ENCODE results near the gene RWDD3.

Gene RWDD3

DNA sequence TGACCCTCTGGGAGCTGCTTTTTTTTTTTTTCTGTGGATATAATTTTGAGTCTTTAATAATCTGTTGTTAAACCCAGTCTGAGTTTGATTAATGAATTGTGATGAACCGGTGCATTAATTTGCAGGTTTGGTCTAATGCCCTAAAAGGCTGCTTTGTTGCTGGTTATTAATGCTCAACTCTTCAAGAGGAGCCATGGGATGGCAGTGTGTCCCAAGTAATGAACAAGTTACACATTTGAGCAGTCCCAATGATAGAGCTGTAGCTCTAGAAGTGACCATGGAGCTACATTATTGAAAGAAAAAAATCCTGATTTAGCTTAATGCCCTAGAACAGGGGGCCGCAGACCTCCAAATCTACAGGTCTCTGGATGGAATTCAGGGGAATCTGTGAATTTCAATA lies 53.1 kb downstream of the RWDD3 start:
- no peak for DNase-seq

DNA sequence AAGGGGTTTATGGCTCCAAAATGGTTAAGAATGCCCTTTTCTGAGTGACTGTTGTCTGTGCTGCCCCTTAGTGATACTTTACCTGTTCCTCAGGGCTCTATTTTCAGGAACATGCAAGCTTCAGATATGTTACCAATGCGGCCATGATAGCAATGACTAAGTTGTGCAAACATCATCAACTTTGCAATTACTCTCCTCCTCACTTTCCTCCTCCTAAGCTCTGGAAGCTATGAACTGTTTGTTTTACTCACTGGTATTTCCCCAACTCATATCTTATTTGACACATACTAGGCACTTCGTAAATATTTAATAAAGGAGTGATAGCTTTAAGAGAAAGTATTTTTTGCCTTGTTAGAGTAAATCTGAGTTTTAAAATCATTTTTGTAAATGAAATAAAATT lies 53.8 kb downstream of the RWDD3 start:
- no peak for DNase-seq

Measured in CD4-positive, alpha-beta T cell treated with Interleukin-6 for 4 hours (primary cell).